Loucy (cell line): ENCODE measurements around the gene UGT8.

Source experiments
- H2AFZ ChIP-seq: fragments of 200-600 bp; sonication (generic); 2 replicates; pipeline ENCODE4 v1.6.0; 2016; ENCODE audit warnings: antibody characterized with exemption, mild to moderate bottlenecking, low read length, moderate library complexity
- H3F3A ChIP-seq: fragments of 200-600 bp; 2 replicates; pipeline ENCODE4 v1.6.0; 2016; ENCODE audit warnings: antibody characterized with exemption, low read depth, mild to moderate bottlenecking
- H3K27me3 ChIP-seq: fragments of 200-600 bp; sonication (generic); 2 replicates; pipeline ENCODE4 v1.6.1; 2014; ENCODE audit warnings: low read length, mild to moderate bottlenecking; ENCODE audit not compliant: insufficient read depth, poor library complexity, severe bottlenecking
- H3K36me3 ChIP-seq: fragments of 200-600 bp; sonication (generic); 2 replicates; pipeline ENCODE4 v1.6.1; 2016; ENCODE audit warnings: low read length; ENCODE audit not compliant: insufficient read depth
- H3K4me1 ChIP-seq: fragments of 200-600 bp; sonication (generic); 2 replicates; pipeline ENCODE4 v1.5.1; 2014; ENCODE audit warnings: low read length, mild to moderate bottlenecking; ENCODE audit not compliant: insufficient read depth, poor library complexity, severe bottlenecking
- H3K4me2 ChIP-seq: fragments of 200-600 bp; sonication (generic); 2 replicates; pipeline ENCODE4 v1.6.0; 2014; ENCODE audit warnings: antibody characterized with exemption, low read length, low read depth, mild to moderate bottlenecking; ENCODE audit not compliant: poor library complexity, severe bottlenecking
- H3K4me3 ChIP-seq: fragments of 200-600 bp; sonication (generic); 2 replicates; pipeline ENCODE4 v1.5.1; 2014; ENCODE audit warnings: low read length, mild to moderate bottlenecking, mixed read lengths; ENCODE audit not compliant: poor library complexity, severe bottlenecking
- H3K79me2 ChIP-seq: fragments of 200-600 bp; sonication (generic); 2 replicates; pipeline ENCODE4 v1.6.1; 2014; ENCODE audit warnings: low read length; ENCODE audit not compliant: insufficient read depth
- H3K9ac ChIP-seq: fragments of 200-600 bp; sonication (generic); 2 replicates; pipeline ENCODE4 v1.6.0; 2014; ENCODE audit warnings: mild to moderate bottlenecking, low read depth, low read length, moderate library complexity; ENCODE audit not compliant: poor library complexity, severe bottlenecking
- H3K9me2 ChIP-seq: fragments of 200-600 bp; sonication (generic); replicated peaks from 2 replicates; pipeline ENCODE4 v1.6.1; 2016; ENCODE audit warnings: low read depth, low read length, mixed read lengths
- H3K9me3 ChIP-seq: fragments of 200-600 bp; sonication (generic); 2 replicates; pipeline ENCODE4 v1.6.1; 2014; ENCODE audit warnings: mild to moderate bottlenecking, antibody characterized with exemption, low read length, low read depth; ENCODE audit not compliant: insufficient read depth
- H4K20me1 ChIP-seq: fragments of 200-600 bp; sonication (generic); 2 replicates; pipeline ENCODE4 v1.6.0; 2014; ENCODE audit warnings: antibody characterized with exemption, low read length, mild to moderate bottlenecking; ENCODE audit not compliant: insufficient read depth, poor library complexity, severe bottlenecking
- EZH2phosphoT487 ChIP-seq: fragments of 200-600 bp; IDR thresholded peaks from 2 replicates; pipeline ENCODE4 v1.6.1; 2018; ENCODE audit warnings: antibody characterized with exemption, mild to moderate bottlenecking, moderate library complexity, borderline replicate concordance
- TF ChIP-seq, protein P1 (sequence below): fragments of 200-600 bp; sonication (generic); conservative IDR thresholded peaks from 2 replicates; pipeline ENCODE4 v1.5.1; 2014; ENCODE audit warnings: mild to moderate bottlenecking, antibody characterized with exemption, low read length

The UGT8 gene

DNA sequence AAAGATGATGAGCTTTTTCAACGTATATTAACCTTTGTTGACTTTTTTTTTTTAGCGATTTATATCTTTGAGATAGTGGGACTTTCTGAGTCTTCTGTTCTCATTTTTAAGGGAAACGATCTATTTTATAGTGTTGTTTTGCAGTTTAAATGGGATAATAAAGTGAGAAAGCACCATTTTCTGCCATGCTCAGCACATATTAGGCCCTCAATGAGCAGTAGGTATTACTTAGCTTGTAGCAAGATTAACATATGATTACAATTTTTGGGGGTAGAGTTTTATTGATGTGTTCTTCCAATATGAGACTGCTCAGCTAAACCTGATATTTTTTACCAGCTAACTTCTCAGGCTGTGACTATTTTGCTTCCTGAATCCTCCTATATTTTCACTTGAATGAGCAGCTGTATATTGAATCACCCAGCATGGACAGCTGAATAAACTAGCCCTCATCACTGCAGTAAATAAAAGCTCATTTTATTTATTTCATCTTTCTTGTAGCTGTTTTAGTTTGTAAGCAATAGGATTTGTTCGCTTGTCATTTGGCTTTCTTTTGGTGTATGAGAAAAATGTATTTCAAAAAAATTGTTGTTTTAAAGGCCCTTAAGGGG is 43.7 kb downstream of the UGT8 start:
- H2AFZ ChIP-seq, result no peak overlapping the region
- H3K36me3 ChIP-seq, result no peaks in the 10 kb centered on the region
- H3K4me3 ChIP-seq, result no peak overlapping the region
- no peaks in the 10 kb centered on the region for H3K27me3 ChIP-seq
- no peaks in the 10 kb centered on the region for H3K9me3 ChIP-seq
- H4K20me1 ChIP-seq, result no peaks in the 10 kb centered on the region
- no peaks in the 10 kb centered on the region for H3K79me2 ChIP-seq
- no peak overlapping the region for H3K9ac ChIP-seq
- H3K4me1 ChIP-seq, result no peaks in the 10 kb centered on the region
- H3K9me2 ChIP-seq, result no peaks in the 10 kb centered on the region
- TF ChIP-seq EZH2phosphoT487, result no peak
- TF ChIP-seq, protein P1, sequence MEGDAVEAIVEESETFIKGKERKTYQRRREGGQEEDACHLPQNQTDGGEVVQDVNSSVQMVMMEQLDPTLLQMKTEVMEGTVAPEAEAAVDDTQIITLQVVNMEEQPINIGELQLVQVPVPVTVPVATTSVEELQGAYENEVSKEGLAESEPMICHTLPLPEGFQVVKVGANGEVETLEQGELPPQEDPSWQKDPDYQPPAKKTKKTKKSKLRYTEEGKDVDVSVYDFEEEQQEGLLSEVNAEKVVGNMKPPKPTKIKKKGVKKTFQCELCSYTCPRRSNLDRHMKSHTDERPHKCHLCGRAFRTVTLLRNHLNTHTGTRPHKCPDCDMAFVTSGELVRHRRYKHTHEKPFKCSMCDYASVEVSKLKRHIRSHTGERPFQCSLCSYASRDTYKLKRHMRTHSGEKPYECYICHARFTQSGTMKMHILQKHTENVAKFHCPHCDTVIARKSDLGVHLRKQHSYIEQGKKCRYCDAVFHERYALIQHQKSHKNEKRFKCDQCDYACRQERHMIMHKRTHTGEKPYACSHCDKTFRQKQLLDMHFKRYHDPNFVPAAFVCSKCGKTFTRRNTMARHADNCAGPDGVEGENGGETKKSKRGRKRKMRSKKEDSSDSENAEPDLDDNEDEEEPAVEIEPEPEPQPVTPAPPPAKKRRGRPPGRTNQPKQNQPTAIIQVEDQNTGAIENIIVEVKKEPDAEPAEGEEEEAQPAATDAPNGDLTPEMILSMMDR, result no peak
- H3K4me2 ChIP-seq, result no peak overlapping the region
- H3F3A ChIP-seq, result no peaks in the 10 kb centered on the region

DNA sequence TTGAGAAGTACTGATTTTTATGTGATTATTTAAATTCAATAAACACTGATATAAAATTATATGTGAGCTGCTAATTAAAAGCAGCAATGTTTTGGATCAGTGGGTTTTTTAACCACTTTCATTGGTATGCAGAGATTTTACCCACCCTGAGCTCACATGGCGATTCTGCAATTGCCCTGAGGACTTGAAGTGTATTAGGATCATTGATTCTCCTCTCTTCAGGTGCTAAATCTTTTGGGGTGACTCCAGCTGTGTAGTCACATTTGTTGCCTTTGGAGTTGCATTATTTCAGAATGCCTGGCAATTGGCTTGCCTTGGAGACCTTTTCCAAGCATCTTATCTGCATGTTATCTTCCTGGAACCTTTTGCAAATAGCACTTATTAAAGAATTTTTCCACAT is 51.3 kb downstream of the UGT8 start:
- no peak for TF ChIP-seq EZH2phosphoT487
- TF ChIP-seq, protein P1, result no peak
- no peaks in the 10 kb centered on the region for H3K27me3 ChIP-seq
- H3K4me2 ChIP-seq, result no peak overlapping the region
- no peaks in the 10 kb centered on the region for H3F3A ChIP-seq
- H3K4me3 ChIP-seq, result no peak overlapping the region
- no peaks in the 10 kb centered on the region for H3K79me2 ChIP-seq
- no peaks in the 10 kb centered on the region for H3K9me2 ChIP-seq
- no peak overlapping the region for H3K9ac ChIP-seq
- H3K4me1 ChIP-seq, result no peaks in the 10 kb centered on the region
- no peak overlapping the region for H2AFZ ChIP-seq
- no peaks in the 10 kb centered on the region for H4K20me1 ChIP-seq
- no peaks in the 10 kb centered on the region for H3K36me3 ChIP-seq
- no peaks in the 10 kb centered on the region for H3K9me3 ChIP-seq

DNA sequence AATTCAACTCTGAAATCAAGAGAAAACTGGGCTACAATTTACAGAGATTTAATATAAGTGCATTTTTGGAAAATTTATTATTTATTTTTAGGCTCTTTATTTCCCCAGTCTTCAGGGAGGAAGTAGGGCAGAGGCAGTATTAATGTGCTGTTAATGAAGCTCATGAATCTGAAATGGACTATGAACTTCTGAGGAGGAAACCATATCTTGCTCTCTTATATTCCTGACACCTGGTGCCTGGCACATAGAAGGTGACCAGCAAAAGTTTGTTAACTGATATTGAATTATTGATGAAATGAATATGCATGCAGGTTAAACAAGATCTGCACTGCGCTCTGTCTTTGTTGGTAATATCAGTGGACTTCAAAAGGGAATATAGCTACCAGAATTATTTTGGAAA is 55.1 kb downstream of the UGT8 start:
- no peak overlapping the region for H3K4me2 ChIP-seq
- no peaks in the 10 kb centered on the region for H3K27me3 ChIP-seq
- TF ChIP-seq, protein P1, result no peak
- TF ChIP-seq EZH2phosphoT487, result no peak

More for the DNA sequence above, 55.1 kb downstream of the UGT8 start:
- Histone ChIP-seq H4K20me1 (no peaks in the 10 kb centered on the region), H3F3A (no peaks in the 10 kb centered on the region), H3K9ac (no peak overlapping the region), H3K36me3 (no peaks in the 10 kb centered on the region), H3K9me3 (no peaks in the 10 kb centered on the region), H3K4me3 (no peak overlapping the region), H3K4me1 (no peaks in the 10 kb centered on the region), H3K9me2 (no peaks in the 10 kb centered on the region), H3K79me2 (no peaks in the 10 kb centered on the region), H2AFZ (no peak overlapping the region)
